Measurements from ENCODE around the gene ARAP3. TPM values are rescaled to one million over a fixed set of nuclear protein-coding genes. Genes with fewer than 3 reads are reported as not detected.
A peak's percentile ranks its signal among the peaks of the same experiment; 100 is the strongest.

ARAP3 gene
- polyA plus RNA-seq, 3 donors: 1.2 to 18.2 (median 2.2) TPM

DNA sequence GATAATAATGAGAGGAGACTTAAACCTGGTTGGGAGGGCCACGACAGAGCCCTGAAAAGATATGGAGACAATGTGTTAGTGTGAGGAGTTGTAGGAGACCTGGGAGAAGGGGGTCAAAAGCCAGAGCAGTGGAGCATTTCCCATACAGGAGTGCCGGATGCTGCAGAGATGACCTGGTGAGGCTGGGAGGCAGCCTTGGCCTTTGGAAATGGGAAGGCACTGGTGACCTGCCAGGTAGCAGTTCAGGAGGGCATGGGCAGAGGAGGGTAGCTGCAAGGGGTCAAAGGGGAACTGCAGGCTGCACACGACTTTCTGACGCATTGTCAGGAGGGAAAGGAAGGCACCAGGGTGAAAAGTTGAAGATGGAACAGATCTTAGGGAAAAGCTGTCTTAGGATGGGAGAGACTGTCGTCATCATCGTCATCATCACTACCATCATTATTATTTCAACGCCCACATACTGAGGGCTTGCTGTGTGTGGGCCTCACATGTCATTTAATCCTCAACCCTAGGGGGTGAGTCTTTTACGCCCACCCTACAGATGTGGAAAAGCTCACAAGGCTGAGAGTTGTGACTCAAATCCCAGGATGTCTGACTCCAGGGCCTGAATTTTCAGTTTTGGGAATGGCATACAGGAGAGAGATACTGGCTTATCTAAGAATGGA, 13.3 kb downstream of the ARAP3 start:
- Histone ChIP-seq H3K9me3 (replicated peaks in 1 of 2; ENCODE audit: control insufficient read depth in 1 of 2, insufficient read depth in 1 of 2, low read length in 2 of 2) (no peaks in the 10 kb centered on the region), H3K27ac (ENCODE audit: low read depth in 1 of 2, low read length in 2 of 2) (no peak overlapping the region), H3K4me2 (replicated peaks; ENCODE audit: extremely low read depth, low read length, poor library complexity, severe bottlenecking) (no peak overlapping the region), H4K20me1 (ENCODE audit: insufficient read depth, low read length) (peaks cover 6% of the 10 kb centered on the region), H2AFZ (ENCODE audit: insufficient read depth, low read depth, low read length, poor library complexity, severe bottlenecking) (no peak overlapping the region), H3K36me3 (replicated peaks in 1 of 2; ENCODE audit: control insufficient read depth in 1 of 2, insufficient read depth in 2 of 2, low read length in 2 of 2) (peaks cover 55 to 67% of the 10 kb centered on the region in 2 donors), H3K9ac (ENCODE audit: insufficient read depth, low read length, poor library complexity, severe bottlenecking) (no peak overlapping the region), H3K27me3 (ENCODE audit: control insufficient read depth in 2 of 2, insufficient read depth in 2 of 2, low read length in 2 of 2) (no peaks in the 10 kb centered on the region), H3K4me3 (replicated peaks in 1 of 3; ENCODE audit: low read depth in 2 of 3, low read length in 3 of 3) (no peak overlapping the region), H3K4me1 (ENCODE audit: control insufficient read depth in 1 of 2, insufficient read depth in 2 of 2, low read length in 2 of 2) (peaks cover 5 to 6% of the 10 kb centered on the region in 2 donors), H3K79me2 (ENCODE audit: insufficient read depth, low read length) (no peaks in the 10 kb centered on the region)
- peak overlapping the region in 1 of 7 donors; percentile 62 for H3K27ac Mint-ChIP-seq
- H3K27me3 Mint-ChIP-seq (ENCODE audit: low read depth in 3 of 3): peaks cover 0 to 2% (median 1%) of the 10 kb centered on the region in 3 donors
- no peak for DNase-seq
- intact Hi-C loops (cut with micrococcal nuclease): loop anchor here (5.0 to 10.0 kb wide), 2 partner anchors 146 to 159 kb away; no protein-coding TSS in a partner anchor
- TF ChIP-seq, protein P1, sequence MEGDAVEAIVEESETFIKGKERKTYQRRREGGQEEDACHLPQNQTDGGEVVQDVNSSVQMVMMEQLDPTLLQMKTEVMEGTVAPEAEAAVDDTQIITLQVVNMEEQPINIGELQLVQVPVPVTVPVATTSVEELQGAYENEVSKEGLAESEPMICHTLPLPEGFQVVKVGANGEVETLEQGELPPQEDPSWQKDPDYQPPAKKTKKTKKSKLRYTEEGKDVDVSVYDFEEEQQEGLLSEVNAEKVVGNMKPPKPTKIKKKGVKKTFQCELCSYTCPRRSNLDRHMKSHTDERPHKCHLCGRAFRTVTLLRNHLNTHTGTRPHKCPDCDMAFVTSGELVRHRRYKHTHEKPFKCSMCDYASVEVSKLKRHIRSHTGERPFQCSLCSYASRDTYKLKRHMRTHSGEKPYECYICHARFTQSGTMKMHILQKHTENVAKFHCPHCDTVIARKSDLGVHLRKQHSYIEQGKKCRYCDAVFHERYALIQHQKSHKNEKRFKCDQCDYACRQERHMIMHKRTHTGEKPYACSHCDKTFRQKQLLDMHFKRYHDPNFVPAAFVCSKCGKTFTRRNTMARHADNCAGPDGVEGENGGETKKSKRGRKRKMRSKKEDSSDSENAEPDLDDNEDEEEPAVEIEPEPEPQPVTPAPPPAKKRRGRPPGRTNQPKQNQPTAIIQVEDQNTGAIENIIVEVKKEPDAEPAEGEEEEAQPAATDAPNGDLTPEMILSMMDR (IDR thresholded peaks at IDR 0.05): no peak
- peaks cover 52 to 55% of the 10 kb centered on the region in 2 donors for H3K36me3 Mint-ChIP-seq
- no peaks in the 10 kb centered on the region for H3K9me3 Mint-ChIP-seq
- 100% methylated on average over 2 of the region's 8 CpGs for WGBS (ENCODE audit: insufficient coverage)
- H3K4me3 Mint-ChIP-seq: no peak overlapping the region
- H3K4me1 Mint-ChIP-seq: peaks cover 4% of the 10 kb centered on the region

- no peak for DNase-seq
- H3K36me3 ChIP-seq (replicated peaks in 1 of 2; ENCODE audit: control insufficient read depth in 1 of 2, insufficient read depth in 2 of 2, low read length in 2 of 2): peaks cover 57 to 68% of the 10 kb centered on the region in 2 donors
- Mint-ChIP-seq H3K4me3 (no peak overlapping the region), H3K9me3 (peaks cover 0 to 1% (median 0%) of the 10 kb centered on the region in 7 donors), H3K27me3 (ENCODE audit: low read depth in 3 of 3) (peaks cover 0 to 2% (median 1%) of the 10 kb centered on the region in 3 donors), H3K36me3 (peaks cover 55% of the 10 kb centered on the region in 2 donors), H3K4me1 (peaks cover 4% of the 10 kb centered on the region), H3K27ac (no peak overlapping the region)
- no peak overlapping the region for H3K4me3 ChIP-seq (replicated peaks in 1 of 3; ENCODE audit: low read depth in 2 of 3, low read length in 3 of 3)
- H3K79me2 ChIP-seq (ENCODE audit: insufficient read depth, low read length): no peaks in the 10 kb centered on the region
- H3K4me1 ChIP-seq (ENCODE audit: control insufficient read depth in 1 of 2, insufficient read depth in 2 of 2, low read length in 2 of 2): peaks cover 5 to 6% of the 10 kb centered on the region in 2 donors
- no peak overlapping the region for H3K9ac ChIP-seq (ENCODE audit: insufficient read depth, low read length, poor library complexity, severe bottlenecking)
- H3K27me3 ChIP-seq (ENCODE audit: control insufficient read depth in 2 of 2, insufficient read depth in 2 of 2, low read length in 2 of 2): no peaks in the 10 kb centered on the region
- TF ChIP-seq, protein P1 (IDR thresholded peaks at IDR 0.05): no peak
- H3K9me3 ChIP-seq (replicated peaks in 1 of 2; ENCODE audit: control insufficient read depth in 1 of 2, insufficient read depth in 1 of 2, low read length in 2 of 2): no peaks in the 10 kb centered on the region
- H3K4me2 ChIP-seq (replicated peaks; ENCODE audit: extremely low read depth, low read length, poor library complexity, severe bottlenecking): no peak overlapping the region
- intact Hi-C loops (cut with micrococcal nuclease): loop anchor here (5.0 to 10.0 kb wide), 2 partner anchors 149 to 161 kb away; no protein-coding TSS in a partner anchor
- no peak overlapping the region for H3K27ac ChIP-seq (ENCODE audit: low read depth in 1 of 2, low read length in 2 of 2)
- WGBS (ENCODE audit: insufficient coverage): 91% methylated on average over 14 of the region's 18 CpGs
- H4K20me1 ChIP-seq (ENCODE audit: insufficient read depth, low read length): peaks cover 6% of the 10 kb centered on the region
- H2AFZ ChIP-seq (ENCODE audit: insufficient read depth, low read depth, low read length, poor library complexity, severe bottlenecking): no peak overlapping the region
Measured at GRCh38 chr5:141665995-141666940, 15.8 kb downstream of the ARAP3 start.
